HepG2 (cell line): ENCODE data around the gene KCTD1. TPM values are rescaled to one million over a fixed set of nuclear protein-coding genes. Genes with fewer than 3 reads are reported as not detected.

Experiments
- ATAC-seq: fragments of 200-7000 bp; cut with Tn5 transposase; 3 replicates; pipeline ENCODE4 v1.9.1; 2020; ENCODE audit warnings: mild to moderate bottlenecking, moderate library complexity
- BruUV-seq: library from RNA; stranded (reverse); fragments of 400-500 nt; replicated peaks from 2 replicates; lab custom pipeline; 2021; lab: Mats Ljungman, UMichigan
- CTCF ChIA-PET: fragments of 300-600 bp; formaldehyde crosslinking; extraction: SDS; loops from one replicate; lab custom pipeline; 2021; ENCODE audit warnings: low total read pairs, inconsistent platforms, low intra/inter-chr PET ratio; lab: Yijun Ruan, JAX
- POLR2A ChIA-PET: fragments of 350-600 bp; sonication (Branson Sonifier 250); formaldehyde crosslinking; loops from one replicate; lab custom pipeline; 2020; ENCODE audit warnings: antibody characterized with exemption, inconsistent platforms; lab: Yijun Ruan, JAX
- DNase-seq: peaks from one replicate; pipeline ENCODE4 v3.0.0-alpha.2; 2015; ENCODE audit warnings: low spot score
- FAIRE-seq: peaks from 3 replicates; lab custom pipeline; 2011; peaks lifted over from hg19 to GRCh38; lab: Jason Lieb, UNC
- H2AFZ ChIP-seq: one replicate; pipeline ENCODE4 v1.6.1; 2011; ENCODE audit warnings: low read length, inconsistent platforms
- H3K27ac ChIP-seq: fragments of 300-600 bp; 3 replicates; pipeline ENCODE4 v1.8.0; 2011; ENCODE audit warnings: mixed run types, mild to moderate bottlenecking, mixed read lengths, low read length, inconsistent platforms; ENCODE audit not compliant: insufficient read depth; ENCODE audit errors: extremely low read length
- H3K27me3 ChIP-seq, 2 experiments: fragments of 200-600 bp in 1 of 2; 2 replicates in 1 of 2; 3 replicates in 1 of 2; pipeline versions ENCODE4 v1.6.0 to v1.8.0; 2011; ENCODE audit warnings: low read length in 2 of 2, mild to moderate bottlenecking in 2 of 2, moderate library complexity in 2 of 2, inconsistent platforms in 1 of 2; ENCODE audit not compliant: insufficient read depth in 2 of 2, control insufficient read depth in 1 of 2
- H3K36me3 ChIP-seq, 2 experiments: fragments of 200-600 bp in 1 of 2; replicated peaks in 1 of 2; 2 replicates in 1 of 2; 3 replicates in 1 of 2; pipeline versions ENCODE4 v1.5.1 to v1.8.0; 2011; ENCODE audit warnings: low read length in 2 of 2, inconsistent platforms in 1 of 2; ENCODE audit not compliant: insufficient read depth in 2 of 2, control insufficient read depth in 1 of 2
- H3K4me1 ChIP-seq: 2 replicates; pipeline ENCODE4 v1.5.1; 2012; ENCODE audit warnings: low read length, inconsistent platforms; ENCODE audit not compliant: insufficient read depth
- H3K4me2 ChIP-seq: 2 replicates; pipeline ENCODE4 v1.6.0; 2011; ENCODE audit warnings: low read depth, low read length, inconsistent platforms
- H3K4me3 ChIP-seq, 3 experiments: fragments of 200-600 bp in 1 of 3; sonication (generic), shearing (Covaris generic) in 1 of 3; replicated peaks in 1 of 3; 2 replicates each; pipeline ENCODE4 v1.5.1; 2011 to 2016; ENCODE audit warnings: low read length in 3 of 3, inconsistent platforms in 2 of 3, low read depth in 2 of 3, mild to moderate bottlenecking in 2 of 3, control low read depth in 1 of 3, mixed read lengths in 1 of 3; ENCODE audit not compliant: insufficient read depth in 1 of 3
- H3K79me2 ChIP-seq: one replicate; pipeline ENCODE4 v1.6.1; 2011; ENCODE audit warnings: low read length, inconsistent platforms; ENCODE audit not compliant: insufficient read depth
- H3K9ac ChIP-seq: 2 replicates; pipeline ENCODE4 v1.6.0; 2011; ENCODE audit warnings: mild to moderate bottlenecking, low read depth, low read length, inconsistent platforms; ENCODE audit not compliant: insufficient read depth
- H3K9me3 ChIP-seq: 2 replicates; pipeline ENCODE4 v1.5.1; 2012; ENCODE audit warnings: mild to moderate bottlenecking, low read length
- H4K20me1 ChIP-seq: 2 replicates; pipeline ENCODE4 v1.6.0; 2011; ENCODE audit warnings: inconsistent platforms, mild to moderate bottlenecking, low read length, moderate library complexity; ENCODE audit not compliant: insufficient read depth
- FOSL1 ChIP-seq: sonication (generic); formaldehyde crosslinking; IDR thresholded peaks from 2 replicates; pipeline ENCODE4 v1.9.0; 2021; ENCODE audit warnings: missing genetic modification reagents, borderline replicate concordance
- PRPF4 ChIP-seq: fragments of 200-400 bp; formaldehyde crosslinking; IDR thresholded peaks from 2 replicates; pipeline ENCODE4 v1.6.1; 2016; ENCODE audit warnings: low read length, low read depth; ENCODE audit not compliant: poor library complexity, severe bottlenecking
- SCMH1 ChIP-seq: sonication (generic); formaldehyde crosslinking; IDR thresholded peaks from 2 replicates; pipeline ENCODE4 v1.9.0; 2021; ENCODE audit warnings: missing genetic modification reagents, mild to moderate bottlenecking, borderline replicate concordance
- SRSF9 ChIP-seq: fragments of 200-400 bp; formaldehyde crosslinking; IDR thresholded peaks from 2 replicates; pipeline ENCODE4 v1.6.1; 2018; ENCODE audit warnings: borderline replicate concordance, mild to moderate bottlenecking, low read depth, low read length; ENCODE audit not compliant: insufficient read depth, poor library complexity, severe bottlenecking
- ZNF564 ChIP-seq: sonication (generic); formaldehyde crosslinking; IDR thresholded peaks from 2 replicates; pipeline ENCODE4 v1.8.1; 2023; ENCODE audit warnings: mild to moderate bottlenecking, missing genetic modification reagents
- ZNF567 ChIP-seq: sonication (generic); formaldehyde crosslinking; IDR thresholded peaks from 2 replicates; pipeline ENCODE4 v1.8.1; 2023; ENCODE audit warnings: mild to moderate bottlenecking, missing genetic modification reagents, borderline replicate concordance
- WGBS: methylation state at CpG from one replicate; pipeline ENCODE4 v1.1.6; 2017; ENCODE audit warnings: low lambda C conversion rate; 5-methylcytosine and 5-hydroxymethylcytosine counted together
- in situ Hi-C: cut with HindIII; loops from 2 replicates; pipeline ENCODE4 v1.10.0; 2017; ENCODE audit warnings: low pct_unique_long_range_greater_than_20kb; ENCODE audit not compliant: extremely low pct_ligation_motif_present
- intact Hi-C: fragments of 100-400 bp; cut with micrococcal nuclease; formaldehyde crosslinking; loops from one replicate; pipeline ENCODE4 v1.10.0; 2022; ENCODE audit not compliant: unreplicated experiment
- polyA plus RNA-seq, 8 experiments: library from polyadenylated mRNA; depleted of rRNA in 3 of 8; stranded (reverse) in 7 of 8; unstranded in 1 of 8; fragments of >200 nt; fragmentation: Illumina TruSeq in 4 of 8; extraction: Trizol in 4 of 8; gene quantifications; 2 replicates each; pipeline versions ENCODE4 v1.2.1 to v1.2.3, GENCODE V29; 2011 to 2016; ENCODE audit warnings: low read depth in 4 of 8, missing spikeins in 1 of 8, mixed read lengths in 1 of 8; ENCODE audit not compliant: insufficient read depth in 1 of 8
- total RNA-seq, 5 experiments: library from RNA; depleted of rRNA; stranded (reverse); fragments of >200 nt; fragmentation: Illumina TruSeq; extraction: Trizol; gene quantifications; 2 replicates each; pipeline ENCODE4 v1.2.3, GENCODE V29; 2016; ENCODE audit warnings: low read depth in 1 of 5
- TF ChIP-seq, protein P1 (sequence below): IDR thresholded peaks from 2 replicates; pipeline ENCODE4 v1.6.1; 2018; ENCODE audit warnings: missing genetic modification reagents, mild to moderate bottlenecking, missing compliant biosample characterization
- TF ChIP-seq, protein P2 (sequence below): IDR thresholded peaks from 2 replicates; pipeline ENCODE4 v1.6.1; 2012; ENCODE audit warnings: inconsistent platforms
- TF ChIP-seq, protein P3 (sequence below): sonication (generic); formaldehyde crosslinking; IDR thresholded peaks from 2 replicates; pipeline ENCODE4 v1.4.0; 2020; ENCODE audit warnings: missing genetic modification reagents, mild to moderate bottlenecking, borderline replicate concordance
- TF ChIP-seq, protein P4 (sequence below): IDR thresholded peaks from 2 replicates; pipeline ENCODE4 v1.6.1; 2018; ENCODE audit warnings: missing genetic modification reagents
- TF ChIP-seq, protein P5 (sequence below): IDR thresholded peaks from 2 replicates; pipeline ENCODE4 v1.6.1; 2016; ENCODE audit warnings: control low read depth

Gene KCTD1
- total and polyA plus RNA-seq, 2 of the 13 experiments (the other 11 are each of a cell fraction or from before 2014, with no cell fraction given) = 2.7 to 6.8 TPM

DNA sequence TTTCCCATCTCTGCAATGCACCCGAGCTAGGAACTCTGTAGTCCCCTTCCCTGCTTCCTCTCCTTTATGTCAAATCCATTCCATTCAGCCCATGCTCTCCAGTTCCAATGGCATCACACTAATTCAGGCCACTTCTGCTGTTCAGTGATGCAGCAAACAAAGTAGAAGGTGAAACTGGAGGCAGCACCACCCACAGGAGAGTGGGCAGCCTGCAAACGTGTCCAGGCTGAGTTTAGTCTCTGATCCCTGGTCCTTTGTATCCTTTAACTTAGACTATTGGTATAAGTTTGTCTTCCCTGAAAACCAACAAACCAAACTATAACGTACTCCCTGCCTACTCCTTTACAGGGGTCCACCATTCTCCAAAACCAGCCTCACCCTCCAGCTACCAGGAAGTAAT is 14.7 kb upstream of the KCTD1 start (continued):
- TF ChIP-seq ZNF564 (CRISPR knock-in tag) (no peak), SRSF9 (no peak), PRPF4 (no peak)

DNA sequence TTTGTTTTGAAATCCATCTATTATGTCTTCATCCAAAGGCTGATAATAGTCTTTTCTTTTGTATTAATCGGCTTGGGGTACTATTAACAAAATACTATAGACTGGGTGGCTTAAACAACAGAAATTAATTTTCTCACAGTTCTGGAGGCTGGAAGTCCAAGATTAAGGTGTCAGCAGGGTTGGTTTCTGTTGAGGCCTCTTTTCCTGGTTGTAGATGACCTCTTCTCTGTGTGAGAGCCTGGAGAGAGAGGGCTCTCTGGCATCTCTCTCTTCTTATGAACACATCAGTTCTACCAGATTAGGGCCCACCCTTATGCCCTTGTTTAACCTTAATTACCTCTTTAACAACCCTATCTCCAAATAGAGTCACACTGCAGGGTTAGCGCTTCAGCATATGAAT is 14.2 kb upstream of the KCTD1 start:
- DNase-seq (no peak), ATAC-seq (no peak), FAIRE-seq (no peak)
- no peak overlapping the region for H3K4me2 ChIP-seq
- H2AFZ ChIP-seq = no peak overlapping the region
- POLR2A ChIA-PET = no interaction called here
- no peaks in the 10 kb centered on the region for H3K36me3 ChIP-seq
- H3K27me3 ChIP-seq = peaks cover 0 to 5% of the 10 kb centered on the region in 2 experiments; a peak in 3 of 5 replicates
- intact Hi-C loops (no loop called here), in situ Hi-C loops (no loop called here)
- H3K4me1 ChIP-seq = no peaks in the 10 kb centered on the region
- 41% methylated on average over 2 of the region's 2 CpGs for WGBS
- no peaks in the 10 kb centered on the region for H4K20me1 ChIP-seq
- no peaks in the 10 kb centered on the region for H3K79me2 ChIP-seq
- H3K9me3 ChIP-seq = no peaks in the 10 kb centered on the region
- TF ChIP-seq, protein P1, sequence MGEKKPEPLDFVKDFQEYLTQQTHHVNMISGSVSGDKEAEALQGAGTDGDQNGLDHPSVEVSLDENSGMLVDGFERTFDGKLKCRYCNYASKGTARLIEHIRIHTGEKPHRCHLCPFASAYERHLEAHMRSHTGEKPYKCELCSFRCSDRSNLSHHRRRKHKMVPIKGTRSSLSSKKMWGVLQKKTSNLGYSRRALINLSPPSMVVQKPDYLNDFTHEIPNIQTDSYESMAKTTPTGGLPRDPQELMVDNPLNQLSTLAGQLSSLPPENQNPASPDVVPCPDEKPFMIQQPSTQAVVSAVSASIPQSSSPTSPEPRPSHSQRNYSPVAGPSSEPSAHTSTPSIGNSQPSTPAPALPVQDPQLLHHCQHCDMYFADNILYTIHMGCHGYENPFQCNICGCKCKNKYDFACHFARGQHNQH = no peak
- TF ChIP-seq ZNF567 (CRISPR knock-in tag) = no peak
- TF ChIP-seq, protein P2, sequence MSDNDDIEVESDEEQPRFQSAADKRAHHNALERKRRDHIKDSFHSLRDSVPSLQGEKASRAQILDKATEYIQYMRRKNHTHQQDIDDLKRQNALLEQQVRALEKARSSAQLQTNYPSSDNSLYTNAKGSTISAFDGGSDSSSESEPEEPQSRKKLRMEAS = no peak
- TF ChIP-seq, protein P3, sequence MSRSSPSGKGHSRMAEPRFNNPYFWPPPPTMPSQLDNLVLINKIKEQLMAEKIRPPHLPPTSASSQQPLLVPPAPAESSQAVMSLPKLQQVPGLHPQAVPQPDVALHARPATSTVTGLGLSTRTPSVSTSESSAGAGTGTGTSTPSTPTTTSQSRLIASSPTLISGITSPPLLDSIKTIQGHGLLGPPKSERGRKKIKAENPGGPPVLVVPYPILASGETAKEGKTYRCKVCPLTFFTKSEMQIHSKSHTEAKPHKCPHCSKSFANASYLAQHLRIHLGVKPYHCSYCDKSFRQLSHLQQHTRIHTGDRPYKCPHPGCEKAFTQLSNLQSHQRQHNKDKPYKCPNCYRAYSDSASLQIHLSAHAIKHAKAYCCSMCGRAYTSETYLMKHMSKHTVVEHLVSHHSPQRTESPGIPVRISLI (CRISPR knock-in tag) = no peak
- TF ChIP-seq, protein P4, sequence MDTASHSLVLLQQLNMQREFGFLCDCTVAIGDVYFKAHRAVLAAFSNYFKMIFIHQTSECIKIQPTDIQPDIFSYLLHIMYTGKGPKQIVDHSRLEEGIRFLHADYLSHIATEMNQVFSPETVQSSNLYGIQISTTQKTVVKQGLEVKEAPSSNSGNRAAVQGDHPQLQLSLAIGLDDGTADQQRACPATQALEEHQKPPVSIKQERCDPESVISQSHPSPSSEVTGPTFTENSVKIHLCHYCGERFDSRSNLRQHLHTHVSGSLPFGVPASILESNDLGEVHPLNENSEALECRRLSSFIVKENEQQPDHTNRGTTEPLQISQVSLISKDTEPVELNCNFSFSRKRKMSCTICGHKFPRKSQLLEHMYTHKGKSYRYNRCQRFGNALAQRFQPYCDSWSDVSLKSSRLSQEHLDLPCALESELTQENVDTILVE = no peak
- no peak for TF ChIP-seq SCMH1
- TF ChIP-seq, protein P5, sequence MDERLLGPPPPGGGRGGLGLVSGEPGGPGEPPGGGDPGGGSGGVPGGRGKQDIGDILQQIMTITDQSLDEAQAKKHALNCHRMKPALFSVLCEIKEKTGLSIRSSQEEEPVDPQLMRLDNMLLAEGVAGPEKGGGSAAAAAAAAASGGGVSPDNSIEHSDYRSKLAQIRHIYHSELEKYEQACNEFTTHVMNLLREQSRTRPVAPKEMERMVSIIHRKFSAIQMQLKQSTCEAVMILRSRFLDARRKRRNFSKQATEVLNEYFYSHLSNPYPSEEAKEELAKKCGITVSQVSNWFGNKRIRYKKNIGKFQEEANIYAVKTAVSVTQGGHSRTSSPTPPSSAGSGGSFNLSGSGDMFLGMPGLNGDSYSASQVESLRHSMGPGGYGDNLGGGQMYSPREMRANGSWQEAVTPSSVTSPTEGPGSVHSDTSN (CRISPR knock-in tag) = no peak
- no peak for TF ChIP-seq FOSL1 (CRISPR knock-in tag)
- TF ChIP-seq, all 625 proteins: peak for 0
- H3K4me3 ChIP-seq = no peak overlapping the region
- no peak overlapping the region for H3K9ac ChIP-seq
- CTCF ChIA-PET = no interaction called here
- no TSS peak for BruUV-seq
- no peak overlapping the region for H3K27ac ChIP-seq
